HepG2 (cell line): ENCODE measurements around the gene CHKB. TPM values are rescaled to one million over a fixed set of nuclear protein-coding genes. Genes with fewer than 3 reads are reported as not detected.

Experiments
- ATAC-seq: fragments of 200-7000 bp; cut with Tn5 transposase; 3 replicates; pipeline ENCODE4 v1.9.1; 2020; ENCODE audit warnings: mild to moderate bottlenecking, moderate library complexity
- BruUV-seq: library from RNA; stranded (reverse); fragments of 400-500 nt; replicated peaks from 2 replicates; lab custom pipeline; 2021; lab: Mats Ljungman, UMichigan
- CTCF ChIA-PET: fragments of 300-600 bp; formaldehyde crosslinking; extraction: SDS; loops from one replicate; lab custom pipeline; 2021; ENCODE audit warnings: low total read pairs, inconsistent platforms, low intra/inter-chr PET ratio; lab: Yijun Ruan, JAX
- POLR2A ChIA-PET: fragments of 350-600 bp; sonication (Branson Sonifier 250); formaldehyde crosslinking; loops from one replicate; lab custom pipeline; 2020; ENCODE audit warnings: antibody characterized with exemption, inconsistent platforms; lab: Yijun Ruan, JAX
- DNase-seq: peaks from one replicate; pipeline ENCODE4 v3.0.0-alpha.2; 2015; ENCODE audit warnings: low spot score
- FAIRE-seq: peaks from 3 replicates; lab custom pipeline; 2011; peaks lifted over from hg19 to GRCh38; lab: Jason Lieb, UNC
- H2AFZ ChIP-seq: one replicate; pipeline ENCODE4 v1.6.1; 2011; ENCODE audit warnings: low read length, inconsistent platforms
- H3K27ac ChIP-seq: fragments of 300-600 bp; 3 replicates; pipeline ENCODE4 v1.8.0; 2011; ENCODE audit warnings: mixed run types, mild to moderate bottlenecking, mixed read lengths, low read length, inconsistent platforms; ENCODE audit not compliant: insufficient read depth; ENCODE audit errors: extremely low read length
- H3K27me3 ChIP-seq, 2 experiments: fragments of 200-600 bp in 1 of 2; 2 replicates in 1 of 2; 3 replicates in 1 of 2; pipeline versions ENCODE4 v1.6.0 to v1.8.0; 2011; ENCODE audit warnings: low read length in 2 of 2, mild to moderate bottlenecking in 2 of 2, moderate library complexity in 2 of 2, inconsistent platforms in 1 of 2; ENCODE audit not compliant: insufficient read depth in 2 of 2, control insufficient read depth in 1 of 2
- H3K36me3 ChIP-seq, 2 experiments: fragments of 200-600 bp in 1 of 2; replicated peaks in 1 of 2; 2 replicates in 1 of 2; 3 replicates in 1 of 2; pipeline versions ENCODE4 v1.5.1 to v1.8.0; 2011; ENCODE audit warnings: low read length in 2 of 2, inconsistent platforms in 1 of 2; ENCODE audit not compliant: insufficient read depth in 2 of 2, control insufficient read depth in 1 of 2
- H3K4me1 ChIP-seq: 2 replicates; pipeline ENCODE4 v1.5.1; 2012; ENCODE audit warnings: low read length, inconsistent platforms; ENCODE audit not compliant: insufficient read depth
- H3K4me2 ChIP-seq: 2 replicates; pipeline ENCODE4 v1.6.0; 2011; ENCODE audit warnings: low read depth, low read length, inconsistent platforms
- H3K4me3 ChIP-seq, 3 experiments: fragments of 200-600 bp in 1 of 3; sonication (generic), shearing (Covaris generic) in 1 of 3; replicated peaks in 1 of 3; 2 replicates each; pipeline ENCODE4 v1.5.1; 2011 to 2016; ENCODE audit warnings: low read length in 3 of 3, inconsistent platforms in 2 of 3, low read depth in 2 of 3, mild to moderate bottlenecking in 2 of 3, control low read depth in 1 of 3, mixed read lengths in 1 of 3; ENCODE audit not compliant: insufficient read depth in 1 of 3
- H3K79me2 ChIP-seq: one replicate; pipeline ENCODE4 v1.6.1; 2011; ENCODE audit warnings: low read length, inconsistent platforms; ENCODE audit not compliant: insufficient read depth
- H3K9ac ChIP-seq: 2 replicates; pipeline ENCODE4 v1.6.0; 2011; ENCODE audit warnings: mild to moderate bottlenecking, low read depth, low read length, inconsistent platforms; ENCODE audit not compliant: insufficient read depth
- H3K9me3 ChIP-seq: 2 replicates; pipeline ENCODE4 v1.5.1; 2012; ENCODE audit warnings: mild to moderate bottlenecking, low read length
- H4K20me1 ChIP-seq: 2 replicates; pipeline ENCODE4 v1.6.0; 2011; ENCODE audit warnings: inconsistent platforms, mild to moderate bottlenecking, low read length, moderate library complexity; ENCODE audit not compliant: insufficient read depth
- ARID3A ChIP-seq: IDR thresholded peaks from 2 replicates; pipeline ENCODE4 v1.6.1; 2012; ENCODE audit warnings: low read depth, low read length, improper control_type of control experiment
- FOXO4 ChIP-seq: sonication (generic); formaldehyde crosslinking; conservative IDR thresholded peaks from 2 replicates; pipeline ENCODE4 v1.8.1; 2023; ENCODE audit warnings: missing genetic modification reagents
- IRX3 ChIP-seq: sonication (generic); formaldehyde crosslinking; IDR thresholded peaks from 2 replicates; pipeline ENCODE4 v1.8.1; 2023; ENCODE audit warnings: mild to moderate bottlenecking, low read depth, missing genetic modification reagents, borderline replicate concordance
- JARID2 ChIP-seq: sonication (generic); formaldehyde crosslinking; IDR thresholded peaks from 2 replicates; pipeline ENCODE4 v1.8.1; 2023; ENCODE audit warnings: missing genetic modification reagents, inconsistent platforms; ENCODE audit not compliant: insufficient replicate concordance
- KAT8 ChIP-seq: IDR thresholded peaks from 2 replicates; pipeline ENCODE4 v1.6.1; 2016; ENCODE audit warnings: missing genetic modification reagents, missing compliant biosample characterization
- MEF2D ChIP-seq: sonication (generic); formaldehyde crosslinking; IDR thresholded peaks from 2 replicates; pipeline ENCODE4 v1.5.1; 2020; ENCODE audit warnings: mild to moderate bottlenecking, missing genetic modification reagents
- MYC ChIP-seq: sonication (generic); formaldehyde crosslinking; IDR thresholded peaks from 2 replicates; pipeline ENCODE4 v1.9.0; 2021; ENCODE audit warnings: missing genetic modification reagents, borderline replicate concordance
- PAX8 ChIP-seq: sonication (generic); formaldehyde crosslinking; IDR thresholded peaks from 2 replicates; pipeline ENCODE4 v1.8.0; 2022; ENCODE audit warnings: mild to moderate bottlenecking, missing genetic modification reagents, borderline replicate concordance
- RAD51 ChIP-seq: fragments of 450-650 bp; IDR thresholded peaks from 2 replicates; pipeline ENCODE4 v1.6.1; 2016; ENCODE audit warnings: borderline replicate concordance
- SP2 ChIP-seq: sonication (generic); formaldehyde crosslinking; IDR thresholded peaks from 2 replicates; pipeline ENCODE4 v1.5.1; 2020; ENCODE audit warnings: mild to moderate bottlenecking, missing genetic modification reagents
- ZNF383 ChIP-seq: sonication (generic); formaldehyde crosslinking; IDR thresholded peaks from 2 replicates; pipeline ENCODE4 v1.4.0; 2020; ENCODE audit warnings: missing genetic modification reagents, mild to moderate bottlenecking, borderline replicate concordance
- ZNF614 ChIP-seq: IDR thresholded peaks from 2 replicates; pipeline ENCODE4 v1.6.1; 2018; ENCODE audit warnings: missing biosample characterization, missing genetic modification reagents, inconsistent platforms, borderline replicate concordance
- WGBS: methylation state at CpG from one replicate; pipeline ENCODE4 v1.1.6; 2017; ENCODE audit warnings: low lambda C conversion rate; 5-methylcytosine and 5-hydroxymethylcytosine counted together
- in situ Hi-C: cut with HindIII; loops from 2 replicates; pipeline ENCODE4 v1.10.0; 2017; ENCODE audit warnings: low pct_unique_long_range_greater_than_20kb; ENCODE audit not compliant: extremely low pct_ligation_motif_present
- intact Hi-C: fragments of 100-400 bp; cut with micrococcal nuclease; formaldehyde crosslinking; loops from one replicate; pipeline ENCODE4 v1.10.0; 2022; ENCODE audit not compliant: unreplicated experiment
- polyA plus RNA-seq, 8 experiments: library from polyadenylated mRNA; depleted of rRNA in 3 of 8; stranded (reverse) in 7 of 8; unstranded in 1 of 8; fragments of >200 nt; fragmentation: Illumina TruSeq in 4 of 8; extraction: Trizol in 4 of 8; gene quantifications; 2 replicates each; pipeline versions ENCODE4 v1.2.1 to v1.2.3, GENCODE V29; 2011 to 2016; ENCODE audit warnings: low read depth in 4 of 8, missing spikeins in 1 of 8, mixed read lengths in 1 of 8; ENCODE audit not compliant: insufficient read depth in 1 of 8
- total RNA-seq, 5 experiments: library from RNA; depleted of rRNA; stranded (reverse); fragments of >200 nt; fragmentation: Illumina TruSeq; extraction: Trizol; gene quantifications; 2 replicates each; pipeline ENCODE4 v1.2.3, GENCODE V29; 2016; ENCODE audit warnings: low read depth in 1 of 5
- TF ChIP-seq, protein P1 (sequence below): sonication (generic); formaldehyde crosslinking; conservative IDR thresholded peaks from 2 replicates; pipeline ENCODE4 v1.4.0; 2020; ENCODE audit warnings: missing genetic modification reagents

Gene CHKB
- total and polyA plus RNA-seq, 2 of the 13 experiments (the other 11 are each of a cell fraction or from before 2014, with no cell fraction given) = 24.5 to 42.7 TPM

GRCh38 chr22:50610581-50610980 is 27.9 kb upstream of the CHKB start:
- Histone ChIP-seq H2AFZ (no peak overlapping the region), H4K20me1 (no peaks in the 10 kb centered on the region), H3K4me2 (no peak overlapping the region), H3K4me3 (no peak overlapping the region), H3K27me3 (peaks cover 0 to 6% of the 10 kb centered on the region in 2 experiments; a peak in 2 of 5 replicates), H3K36me3 (no peaks in the 10 kb centered on the region), H3K79me2 (no peaks in the 10 kb centered on the region), H3K9me3 (no peaks in the 10 kb centered on the region), H3K4me1 (peaks cover 22% of the 10 kb centered on the region), H3K9ac (no peak overlapping the region), H3K27ac (no peak overlapping the region)
- BruUV-seq = no TSS peak
- POLR2A ChIA-PET = no interaction called here
- intact Hi-C loops = no loop called here
- CTCF ChIA-PET = no interaction called here
- ATAC-seq (no peak), FAIRE-seq (no peak), DNase-seq (no peak)
- 55% methylated on average over 10 of the region's 17 CpGs for WGBS
- TF ChIP-seq MYC (CRISPR knock-in tag) (no peak), RAD51 (no peak), ZNF614 (CRISPR knock-in tag) (no peak), ARID3A (no peak), IRX3 (CRISPR knock-in tag) (no peak), SP2 (CRISPR knock-in tag) (no peak)
- in situ Hi-C loops = loop anchor here (5.0 kb wide), 1 partner anchor 33 kb away; the partner anchor contains the start of gene CPT1B

- no peaks in the 10 kb centered on the region for H3K36me3 ChIP-seq
- no peaks in the 10 kb centered on the region for H4K20me1 ChIP-seq
- no peak overlapping the region for H2AFZ ChIP-seq
- no peak overlapping the region for H3K9ac ChIP-seq
- no TSS peak for BruUV-seq
- H3K4me3 ChIP-seq = no peak overlapping the region
- CTCF ChIA-PET = no interaction called here
- FAIRE-seq = no peak
- H3K27ac ChIP-seq = no peak overlapping the region
- intact Hi-C loops = no loop called here
- H3K4me1 ChIP-seq = peaks cover 22% of the 10 kb centered on the region
- no peaks in the 10 kb centered on the region for H3K9me3 ChIP-seq
- H3K4me2 ChIP-seq = no peak overlapping the region
- no peak for ATAC-seq
- peaks cover 0 to 6% of the 10 kb centered on the region in 2 experiments; a peak in 2 of 5 replicates for H3K27me3 ChIP-seq
- in situ Hi-C loops = loop anchor here (5.0 kb wide), 1 partner anchor 33 kb away; the partner anchor contains the start of gene CPT1B
- WGBS = 76% methylated on average over 10 of the region's 11 CpGs
- no peak for DNase-seq
- POLR2A ChIA-PET = no interaction called here
- no peaks in the 10 kb centered on the region for H3K79me2 ChIP-seq
- TF ChIP-seq MEF2D (CRISPR knock-in tag) (no peak), FOXO4 (CRISPR knock-in tag) (no peak), ZNF383 (CRISPR knock-in tag) (no peak), JARID2 (CRISPR knock-in tag) (no peak), KAT8 (CRISPR knock-in tag) (no peak), PAX8 (CRISPR knock-in tag) (no peak)
- TF ChIP-seq, protein P1, sequence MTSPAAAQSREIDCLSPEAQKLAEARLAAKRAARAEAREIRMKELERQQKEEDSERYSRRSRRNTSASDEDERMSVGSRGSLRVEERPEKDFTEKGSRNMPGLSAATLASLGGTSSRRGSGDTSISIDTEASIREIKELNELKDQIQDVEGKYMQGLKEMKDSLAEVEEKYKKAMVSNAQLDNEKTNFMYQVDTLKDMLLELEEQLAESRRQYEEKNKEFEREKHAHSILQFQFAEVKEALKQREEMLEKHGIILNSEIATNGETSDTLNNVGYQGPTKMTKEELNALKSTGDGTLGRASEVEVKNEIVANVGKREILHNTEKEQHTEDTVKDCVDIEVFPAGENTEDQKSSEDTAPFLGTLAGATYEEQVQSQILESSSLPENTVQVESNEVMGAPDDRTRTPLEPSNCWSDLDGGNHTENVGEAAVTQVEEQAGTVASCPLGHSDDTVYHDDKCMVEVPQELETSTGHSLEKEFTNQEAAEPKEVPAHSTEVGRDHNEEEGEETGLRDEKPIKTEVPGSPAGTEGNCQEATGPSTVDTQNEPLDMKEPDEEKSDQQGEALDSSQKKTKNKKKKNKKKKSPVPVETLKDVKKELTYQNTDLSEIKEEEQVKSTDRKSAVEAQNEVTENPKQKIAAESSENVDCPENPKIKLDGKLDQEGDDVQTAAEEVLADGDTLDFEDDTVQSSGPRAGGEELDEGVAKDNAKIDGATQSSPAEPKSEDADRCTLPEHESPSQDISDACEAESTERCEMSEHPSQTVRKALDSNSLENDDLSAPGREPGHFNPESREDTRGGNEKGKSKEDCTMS = no peak
Measured at GRCh38 chr22:50610041-50610451, 27.4 kb upstream of the CHKB start.
